GM06990 (cell line): ENCODE results near the gene EPHB1.

Source experiments
- DNase-seq: peaks from one replicate; pipeline ENCODE4 v3.0.0-alpha.2; 2011; ENCODE audit not compliant: insufficient read length; ENCODE audit errors: extremely low read depth
- H3K27me3 ChIP-seq: replicated peaks from 2 replicates; pipeline ENCODE4 v1.6.0; 2011; ENCODE audit warnings: low read length; ENCODE audit not compliant: control insufficient read depth, insufficient read depth
- H3K36me3 ChIP-seq: 2 replicates; pipeline ENCODE4 v1.5.1; 2011; ENCODE audit warnings: low read length; ENCODE audit not compliant: control insufficient read depth, insufficient read depth
- H3K4me3 ChIP-seq: replicated peaks from 2 replicates; pipeline ENCODE4 v1.5.1; 2011; ENCODE audit warnings: low read depth, mild to moderate bottlenecking, control low read depth, low read length
- CTCF ChIP-seq: IDR thresholded peaks from 2 replicates; pipeline ENCODE4 v1.5.1; 2011; ENCODE audit warnings: low read length, control low read depth, mild to moderate bottlenecking, inconsistent platforms; ENCODE audit not compliant: insufficient read depth, poor library complexity, severe bottlenecking

Gene EPHB1

GRCh38 chr3:134972836-134973455 is 177.9 kb downstream of the EPHB1 start:
- no peak for DNase-seq
- H3K4me3 ChIP-seq, result no peak overlapping the region
- H3K27me3 ChIP-seq, result no peaks in the 10 kb centered on the region
- TF ChIP-seq CTCF, result no peak
- no peaks in the 10 kb centered on the region for H3K36me3 ChIP-seq

DNA sequence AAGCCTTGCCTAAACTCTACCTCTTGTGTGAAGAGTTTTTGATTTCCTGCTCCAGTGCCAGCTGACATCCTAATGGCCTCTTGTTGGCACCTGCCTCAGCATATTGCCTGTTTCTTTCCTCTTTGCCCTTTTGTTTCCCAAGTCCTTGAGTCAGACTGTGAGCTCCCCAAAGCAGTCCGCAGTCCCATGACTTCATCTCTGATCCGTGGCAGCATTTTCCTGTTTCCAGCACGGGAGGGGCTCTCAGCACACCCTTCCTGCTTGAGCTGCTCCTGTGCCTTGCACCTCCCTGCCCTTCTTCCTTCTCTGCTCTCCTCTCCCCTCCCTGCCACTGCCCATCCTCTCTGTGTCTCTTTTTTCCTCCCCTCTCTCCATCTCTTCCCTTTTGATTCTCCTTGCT is 179.6 kb downstream of the EPHB1 start:
- no peak for TF ChIP-seq CTCF
- DNase-seq, result no peak
- Histone ChIP-seq H3K27me3 (no peaks in the 10 kb centered on the region), H3K4me3 (no peak overlapping the region), H3K36me3 (no peaks in the 10 kb centered on the region)

GRCh38 chr3:134976948-134977347 is 181.9 kb downstream of the EPHB1 start:
- H3K4me3 ChIP-seq, result no peak overlapping the region
- no peaks in the 10 kb centered on the region for H3K27me3 ChIP-seq
- DNase-seq, result no peak
- no peaks in the 10 kb centered on the region for H3K36me3 ChIP-seq
- TF ChIP-seq CTCF, result no peak

GRCh38 chr3:134978658-134979057 is 183.6 kb downstream of the EPHB1 start:
- peak; percentile 24 for TF ChIP-seq CTCF
- no peaks in the 10 kb centered on the region for H3K36me3 ChIP-seq
- no peak overlapping the region for H3K4me3 ChIP-seq
- H3K27me3 ChIP-seq, result no peaks in the 10 kb centered on the region
- DNase-seq, result no peak

GRCh38 chr3:134985864-134986715 is 191.0 kb downstream of the EPHB1 start:
- no peaks in the 10 kb centered on the region; the same call in 1 of the 2 replicates for H3K27me3 ChIP-seq
- no peak overlapping the region for H3K4me3 ChIP-seq
- DNase-seq, result no peak
- no peaks in the 10 kb centered on the region for H3K36me3 ChIP-seq
- TF ChIP-seq CTCF, result no peak
